Transverse colon (tissue), 4 donors: ENCODE results near the gene CD47. TPM values are rescaled to one million over a fixed set of nuclear protein-coding genes. Genes with fewer than 3 reads are reported as not detected.

Experiments used
- DNase-seq: peaks from one replicate; pipeline ENCODE4 v3.0.0-alpha.2; 2019
- H3K27ac ChIP-seq, 4 donors: fragments of 200-600 bp; sonication (generic); 2 replicates each; pipeline ENCODE4 v1.5.1; 2016 to 2018; ENCODE audit warnings: inconsistent platforms in 4 of 4
- H3K27me3 ChIP-seq: fragments of 200-600 bp; sonication (generic); 2 replicates; pipeline ENCODE4 v1.5.1; 2017; ENCODE audit warnings: inconsistent platforms
- H3K36me3 ChIP-seq, 4 donors: fragments of 200-600 bp; sonication (generic); 2 replicates each; pipeline ENCODE4 v1.5.1; 2017 to 2019; ENCODE audit warnings: inconsistent platforms in 4 of 4
- H3K4me1 ChIP-seq, 4 donors: fragments of 200-600 bp; sonication (generic); 2 replicates each; pipeline ENCODE4 v1.5.1; 2017 to 2020; ENCODE audit warnings: inconsistent platforms in 4 of 4
- H3K4me3 ChIP-seq, 4 donors: fragments of 200-600 bp; sonication (generic); 1 replicate in 1 of 4; 2 replicates in 3 of 4; pipeline versions ENCODE4 v1.5.1 to v1.6.1; 2017 to 2019; ENCODE audit warnings: inconsistent platforms in 4 of 4
- H3K9me3 ChIP-seq, 2 donors: fragments of 200-600 bp; sonication (generic); 2 replicates each; pipeline ENCODE4 v1.5.1; 2017 to 2019; ENCODE audit warnings: inconsistent platforms in 2 of 2
- EP300 ChIP-seq: sonication (generic); formaldehyde crosslinking; IDR thresholded peaks from one replicate; pipeline ENCODE4 v1.6.1; 2017; ENCODE audit warnings: antibody characterized with exemption, low read depth
- POLR2A ChIP-seq: fragments of 450-650 bp; IDR thresholded peaks from one replicate; pipeline ENCODE4 v1.6.1; 2016; ENCODE audit warnings: antibody characterized with exemption, mild to moderate bottlenecking, moderate library complexity
- POLR2AphosphoS5 ChIP-seq, 3 donors: sonication (generic); formaldehyde crosslinking; IDR thresholded peaks; one replicate each; pipeline ENCODE4 v1.6.1; 2016; ENCODE audit warnings: antibody characterized with exemption in 3 of 3
- WGBS, 2 donors: methylation state at CpG; one replicate each; pipeline ENCODE4 v1.1.5; 2018; ENCODE audit warnings: low coverage in 1 of 2; 5-methylcytosine and 5-hydroxymethylcytosine counted together
- in situ Hi-C, 4 donors: fragments of 200-750 bp; cut with MboI; loops; one replicate each; pipeline versions ENCODE4 v1.15.0 to v1.15.1; 2017; ENCODE audit warnings: low sequenced_read_pairs in 3 of 4, low pct_ligation_motif_present in 1 of 4, low pct_unique_long_range_greater_than_20kb in 1 of 4
- intact Hi-C: fragments of 100-400 bp; cut with DNase I; formaldehyde crosslinking; loops from one replicate; pipeline ENCODE4 v1.15.1; 2023; ENCODE audit warnings: low total_unique reads
- total RNA-seq, 4 donors: library from RNA; depleted of rRNA; stranded (reverse); fragments of >200 nt; gene quantifications; one replicate each; pipeline ENCODE4 v1.1.0, GENCODE V29; 2016
- TF ChIP-seq, protein P1 (sequence below), 5 experiments: fragments of 200-600 bp in 3 of 5; fragments of 450-650 bp in 2 of 5; sonication (generic) in 3 of 5; IDR thresholded peaks; 1 replicate in 2 of 5; 2 replicates in 3 of 5; pipeline ENCODE4 v1.5.1; 2016 to 2017; ENCODE audit warnings: antibody characterized with exemption in 5 of 5, inconsistent platforms in 3 of 5, mild to moderate bottlenecking in 2 of 5, moderate library complexity in 1 of 5

The CD47 gene
- total RNA-seq, 4 donors from 2014 or later, result 71.7 to 108 (median 93.4) TPM

GRCh38 chr3:108097322-108098002 lies 6.6 kb upstream of the CD47 start:
- H3K27me3 ChIP-seq, result no peaks in the 10 kb centered on the region
- TF ChIP-seq POLR2A (no peak), EP300 (no peak), POLR2AphosphoS5 (IDR thresholded peaks at IDR 0.05) (no peak)
- TF ChIP-seq, protein P1, sequence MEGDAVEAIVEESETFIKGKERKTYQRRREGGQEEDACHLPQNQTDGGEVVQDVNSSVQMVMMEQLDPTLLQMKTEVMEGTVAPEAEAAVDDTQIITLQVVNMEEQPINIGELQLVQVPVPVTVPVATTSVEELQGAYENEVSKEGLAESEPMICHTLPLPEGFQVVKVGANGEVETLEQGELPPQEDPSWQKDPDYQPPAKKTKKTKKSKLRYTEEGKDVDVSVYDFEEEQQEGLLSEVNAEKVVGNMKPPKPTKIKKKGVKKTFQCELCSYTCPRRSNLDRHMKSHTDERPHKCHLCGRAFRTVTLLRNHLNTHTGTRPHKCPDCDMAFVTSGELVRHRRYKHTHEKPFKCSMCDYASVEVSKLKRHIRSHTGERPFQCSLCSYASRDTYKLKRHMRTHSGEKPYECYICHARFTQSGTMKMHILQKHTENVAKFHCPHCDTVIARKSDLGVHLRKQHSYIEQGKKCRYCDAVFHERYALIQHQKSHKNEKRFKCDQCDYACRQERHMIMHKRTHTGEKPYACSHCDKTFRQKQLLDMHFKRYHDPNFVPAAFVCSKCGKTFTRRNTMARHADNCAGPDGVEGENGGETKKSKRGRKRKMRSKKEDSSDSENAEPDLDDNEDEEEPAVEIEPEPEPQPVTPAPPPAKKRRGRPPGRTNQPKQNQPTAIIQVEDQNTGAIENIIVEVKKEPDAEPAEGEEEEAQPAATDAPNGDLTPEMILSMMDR (IDR thresholded peaks at IDR 0.05), result no peak
- DNase-seq, result no peak
- in situ Hi-C loops, result loop anchor here in 1 of 4 donors (25.0 kb wide), 2 partner anchors 115 to 160 kb away; partner anchors contain the start of gene IFT57
- intact Hi-C loops, result no loop called here
- peaks cover 0 to 6% (median 0%) of the 10 kb centered on the region in 4 donors for H3K4me1 ChIP-seq
- H3K27ac ChIP-seq, result no peak overlapping the region
- no peak overlapping the region for H3K4me3 ChIP-seq
- 85 to 95% methylated on average over 8 of the region's 8 CpGs for WGBS, 2 donors
- no peaks in the 10 kb centered on the region for H3K36me3 ChIP-seq
- H3K9me3 ChIP-seq, result no peaks in the 10 kb centered on the region

GRCh38 chr3:108096532-108097321 lies 5.9 kb upstream of the CD47 start:
- Histone ChIP-seq H3K27me3 (no peaks in the 10 kb centered on the region), H3K4me3 (no peak overlapping the region), H3K36me3 (no peaks in the 10 kb centered on the region), H3K9me3 (no peaks in the 10 kb centered on the region), H3K27ac (no peak overlapping the region), H3K4me1 (peaks cover 0 to 8% (median under 1%) of the 10 kb centered on the region in 4 donors)
- in situ Hi-C loops, result loop anchor here in 1 of 4 donors (25.0 kb wide), 2 partner anchors 116 to 159 kb away; partner anchors contain the start of gene IFT57
- no peak for TF ChIP-seq POLR2AphosphoS5 (IDR thresholded peaks at IDR 0.05)
- TF ChIP-seq, protein P1 (IDR thresholded peaks at IDR 0.05), result no peak
- TF ChIP-seq EP300, result no peak
- TF ChIP-seq POLR2A, result no peak
- WGBS, 2 donors, result 78 to 89% methylated on average over 7 to 9 of the region's 9 CpGs
- intact Hi-C loops, result no loop called here
- DNase-seq, result no peak

DNA sequence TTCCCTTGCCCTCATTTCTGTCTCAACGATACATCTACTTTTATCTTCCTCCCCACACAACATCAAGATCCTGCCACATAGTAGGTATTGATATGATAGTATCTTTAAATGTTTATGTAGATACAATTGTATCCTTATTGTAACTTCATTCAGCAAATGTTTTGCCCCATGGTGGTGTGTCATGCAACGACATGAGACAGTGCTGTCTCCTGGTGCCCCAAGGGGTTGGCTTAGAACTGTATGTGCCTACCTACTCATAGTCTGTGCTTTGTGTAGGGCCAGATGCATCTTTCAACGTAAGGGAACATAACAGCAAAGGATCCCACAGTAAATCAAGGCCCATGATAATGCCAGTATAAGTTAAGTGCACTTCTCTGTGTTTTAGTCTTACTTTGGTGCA lies 2.8 kb upstream of the CD47 start:
- intact Hi-C loops, result no loop called here

More for the DNA sequence above, 2.8 kb upstream of the CD47 start:
- 82 to 100% methylated on average over 2 to 3 of the region's 3 CpGs for WGBS, 2 donors
- in situ Hi-C loops, result loop anchor here in 1 of 4 donors (25.0 kb wide), 2 partner anchors 119 to 156 kb away; partner anchors contain the start of gene IFT57
- no peak for TF ChIP-seq POLR2A
- TF ChIP-seq EP300, result no peak
- TF ChIP-seq, protein P1 (IDR thresholded peaks at IDR 0.05), result no peak
- TF ChIP-seq POLR2AphosphoS5 (IDR thresholded peaks at IDR 0.05), result no peak
- H3K9me3 ChIP-seq, result no peaks in the 10 kb centered on the region
- no peak overlapping the region for H3K4me3 ChIP-seq
- H3K4me1 ChIP-seq, result peaks cover 0 to 16% (median 12%) of the 10 kb centered on the region in 4 donors
- no peak overlapping the region for H3K27ac ChIP-seq
- no peak for DNase-seq
- no peaks in the 10 kb centered on the region for H3K36me3 ChIP-seq
- no peaks in the 10 kb centered on the region for H3K27me3 ChIP-seq
